T47D (cell line): Measurements from ENCODE around the gene PSAP.

ENCODE experiments used
- DNase-seq, 2 experiments: peaks; one replicate each; pipeline versions ENCODE4 v3.0.0 to v3.0.0-alpha.2; 2011 to 2012; ENCODE audit warnings: low read depth in 1 of 2, low spot score in 1 of 2
- JUND ChIP-seq: IDR thresholded peaks from 2 replicates; pipeline ENCODE4 v1.6.1; 2012; ENCODE audit warnings: low read depth
- in situ Hi-C: cut with HindIII; loops from 2 replicates; pipeline ENCODE4 v1.10.0; 2016; ENCODE audit warnings: low sequenced_read_pairs, low pct_unique_long_range_greater_than_20kb

The PSAP gene

DNA sequence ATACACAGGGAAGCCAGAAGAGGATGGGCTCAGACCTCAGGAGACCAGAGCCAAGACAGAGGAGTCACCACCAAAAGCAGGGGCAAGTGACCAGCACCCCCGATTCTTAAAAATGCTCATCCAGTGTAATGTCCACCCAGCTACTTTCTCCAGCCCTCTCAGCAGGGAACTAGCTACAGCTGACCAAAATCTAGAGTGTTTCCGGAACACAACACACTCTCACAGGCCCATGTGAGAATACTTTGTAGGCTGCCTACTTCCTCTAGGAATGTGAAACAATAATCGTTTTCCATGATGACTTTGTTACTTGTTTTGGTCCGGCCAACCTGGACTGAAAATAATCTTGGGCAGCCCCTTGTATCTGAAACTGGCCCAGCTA, 14.5 kb downstream of the PSAP start:
- in situ Hi-C loops, result no loop called here
- no peak for DNase-seq
- no peak for TF ChIP-seq JUND

DNA sequence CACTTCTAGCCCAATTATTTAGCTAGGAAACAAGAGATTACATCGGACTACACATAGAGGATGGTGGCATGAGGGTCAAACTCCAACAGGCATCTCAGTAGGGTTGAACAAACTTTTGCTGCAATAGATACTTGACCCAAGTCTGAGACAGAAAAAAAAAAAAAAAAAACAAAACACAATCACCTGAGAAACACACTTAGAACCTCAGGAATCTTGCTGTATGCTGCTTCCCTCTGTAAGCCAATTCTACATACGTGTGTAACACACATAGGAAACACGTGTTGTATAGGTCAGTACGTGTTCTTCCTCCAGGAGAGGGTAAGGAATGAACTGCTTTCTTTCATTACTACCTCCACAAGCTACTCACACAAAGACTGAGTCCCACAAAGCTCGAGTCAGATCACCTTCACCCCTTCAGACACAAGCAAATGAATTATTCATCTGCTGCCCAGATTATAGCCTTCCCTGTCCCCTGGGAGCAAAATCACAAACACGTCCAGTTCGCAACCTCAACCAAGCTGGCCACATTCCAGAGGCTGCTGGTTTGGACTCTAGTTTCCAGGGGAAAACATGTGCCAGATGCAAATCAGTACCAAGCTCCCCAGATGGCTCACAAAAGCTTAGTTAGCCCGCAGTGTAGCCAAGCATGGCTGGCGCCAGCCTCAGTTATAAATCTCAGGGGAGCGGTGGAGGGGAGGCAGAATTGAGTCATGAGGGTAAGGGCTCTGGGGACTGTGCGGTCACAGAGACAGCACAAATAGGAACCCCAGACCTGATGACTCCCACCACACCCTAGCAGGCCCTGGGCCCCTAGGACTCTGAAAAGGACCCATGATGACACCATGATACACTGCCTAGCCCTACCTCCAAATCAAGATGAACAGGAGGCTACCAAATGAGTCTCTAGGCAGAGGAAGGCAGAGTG, 15.1 kb downstream of the PSAP start:
- in situ Hi-C loops, result no loop called here
- no peak for TF ChIP-seq JUND
- DNase-seq, result no peak

DNA sequence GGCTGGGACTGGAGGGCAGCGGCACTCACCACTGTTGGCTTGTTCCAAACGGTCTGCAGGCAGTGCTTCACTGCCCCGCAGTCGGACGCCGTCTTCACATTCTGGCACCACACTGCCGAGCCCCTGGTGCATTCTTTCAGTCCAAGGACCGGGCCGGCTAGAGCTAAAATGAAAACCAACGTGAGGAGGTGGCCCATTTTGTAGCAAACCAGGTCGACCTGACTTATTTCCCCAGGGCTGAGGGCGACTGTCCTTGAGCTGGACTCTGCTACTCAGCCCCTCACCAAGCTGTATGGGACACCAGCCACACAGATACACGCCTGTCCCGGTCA, 16.7 kb downstream of the PSAP start:
- TF ChIP-seq JUND, result no peak
- in situ Hi-C loops, result no loop called here
- DNase-seq, result no peak

DNA sequence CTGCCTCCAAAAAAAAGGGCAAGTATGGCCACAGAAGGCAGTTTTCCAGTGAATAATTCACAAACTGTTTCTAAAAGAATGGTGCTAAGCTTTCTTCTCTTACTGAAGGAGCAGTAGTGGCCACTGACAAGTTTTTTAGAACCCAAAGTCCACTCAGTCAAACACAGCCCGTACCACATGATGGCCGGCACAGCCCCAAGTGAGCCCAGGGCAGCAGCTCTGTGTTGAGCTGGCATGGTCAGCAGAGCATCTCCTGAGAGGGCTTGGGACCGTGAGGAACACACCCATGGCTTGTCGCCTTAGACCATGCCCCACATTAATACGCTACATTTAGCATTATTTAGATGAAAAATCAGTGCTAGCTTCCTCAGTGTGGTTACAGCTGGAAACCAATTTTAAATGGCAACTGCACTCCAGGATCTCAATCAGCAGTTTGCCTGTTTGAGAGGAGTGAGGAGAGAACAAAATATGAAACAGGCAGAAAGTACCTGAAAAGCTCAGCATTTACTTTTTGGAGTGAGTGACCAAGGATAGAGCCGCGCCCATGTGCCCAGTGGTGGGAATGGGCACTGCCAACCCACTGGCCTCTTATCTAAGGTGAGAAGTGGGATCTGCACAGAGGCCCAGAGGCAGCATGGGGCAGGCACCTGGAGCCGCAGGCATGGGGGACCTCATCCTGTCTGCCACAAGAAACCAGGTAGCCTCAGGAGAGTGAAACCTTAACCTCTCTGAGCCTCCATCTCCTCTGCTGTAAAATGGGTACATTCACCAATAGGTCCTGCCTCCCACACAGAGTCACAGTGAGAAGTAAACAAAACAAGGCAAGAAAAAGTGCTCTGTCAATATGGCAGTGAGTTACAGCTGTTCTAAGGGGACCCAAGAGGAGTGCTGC, 17.4 kb downstream of the PSAP start:
- no peak for TF ChIP-seq JUND
- in situ Hi-C loops, result no loop called here
- no peak for DNase-seq

DNA sequence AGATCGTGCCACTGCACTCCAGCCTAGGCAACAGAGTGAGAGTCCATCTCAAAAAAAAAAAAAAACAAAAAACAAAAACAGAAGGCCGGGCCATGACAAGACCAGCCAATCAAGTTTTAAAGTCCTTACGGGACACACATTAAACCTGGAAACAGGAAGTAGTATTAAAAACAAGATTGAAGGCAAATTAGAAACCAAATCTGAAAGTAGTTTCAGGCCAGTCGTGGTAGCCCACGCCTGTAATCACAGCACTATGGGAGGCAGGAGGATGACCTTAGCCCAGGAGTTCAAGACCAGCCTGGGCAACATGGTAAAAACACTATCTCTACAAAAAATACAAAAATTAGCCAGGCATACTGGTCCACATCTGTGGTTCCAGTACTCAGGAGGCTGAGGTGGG, 18.1 kb downstream of the PSAP start:
- no peak for DNase-seq
- in situ Hi-C loops, result no loop called here

DNA sequence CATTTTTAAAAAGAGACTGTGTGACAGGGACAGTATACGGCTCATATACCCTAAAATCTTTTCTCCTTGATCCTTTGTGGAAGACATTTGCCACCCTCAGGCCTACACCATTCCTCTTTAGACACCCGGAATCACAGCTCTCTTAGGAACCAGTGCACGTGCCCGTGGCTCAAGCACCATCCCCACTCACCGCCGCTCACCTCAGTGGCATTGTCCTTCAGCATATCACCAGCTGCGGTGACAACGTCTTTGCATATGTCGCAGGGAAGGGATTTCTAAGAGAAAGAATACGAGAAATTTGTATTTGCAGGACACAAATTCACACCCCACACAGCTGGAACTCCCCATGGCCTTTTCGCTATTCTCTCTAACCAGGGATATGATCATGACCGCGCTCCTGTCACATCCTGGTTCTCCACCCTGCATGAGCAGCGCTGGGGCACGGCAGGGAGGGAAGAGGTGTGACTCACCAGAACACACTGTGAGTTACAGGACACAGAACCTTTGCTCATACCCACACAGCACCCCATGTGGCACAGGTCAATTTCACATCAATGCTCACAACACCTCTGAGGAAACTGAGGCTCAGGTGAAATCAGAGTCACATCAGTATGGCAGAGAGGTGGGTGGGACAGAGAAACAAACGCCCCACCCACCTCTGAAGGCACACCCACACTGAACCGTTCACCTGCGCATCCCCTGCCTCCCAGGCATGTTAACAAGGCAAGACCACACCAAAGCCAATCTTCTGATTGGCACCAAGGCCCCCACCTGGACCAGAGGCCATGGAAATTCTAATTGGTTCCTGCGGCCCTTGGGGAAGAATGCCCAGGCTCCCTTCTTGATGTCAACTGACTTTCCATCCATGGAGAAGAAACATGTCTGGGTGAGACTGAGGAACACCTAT, 19.2 kb downstream of the PSAP start:
- DNase-seq, result no peak
- in situ Hi-C loops, result no loop called here

More for the DNA sequence above, 18.1 kb downstream of the PSAP start:
- TF ChIP-seq JUND, result no peak

DNA sequence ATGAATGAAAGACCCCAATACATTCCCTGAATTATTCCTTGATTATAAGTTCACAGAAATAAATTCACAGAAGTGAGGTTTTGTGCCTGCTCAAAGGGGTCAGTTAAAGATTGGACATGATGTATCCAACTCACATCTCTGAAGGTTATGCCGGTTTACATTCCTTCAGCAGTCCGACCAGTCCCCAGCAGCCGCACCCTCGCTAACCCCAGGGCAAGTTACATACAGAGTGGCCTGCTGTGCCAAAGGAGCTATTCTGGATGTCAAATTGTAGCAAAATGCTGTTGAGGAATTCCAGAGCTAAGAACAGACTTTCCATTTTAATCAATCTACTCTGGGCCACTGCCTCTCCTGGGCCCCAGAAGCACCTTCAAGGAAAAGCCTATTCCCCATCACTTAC, 20.3 kb downstream of the PSAP start:
- no peak for TF ChIP-seq JUND
- DNase-seq, result peak in 1 of 2 experiments; percentile 56
- in situ Hi-C loops, result no loop called here

More for the DNA sequence above, 19.2 kb downstream of the PSAP start:
- TF ChIP-seq JUND, result no peak

DNA sequence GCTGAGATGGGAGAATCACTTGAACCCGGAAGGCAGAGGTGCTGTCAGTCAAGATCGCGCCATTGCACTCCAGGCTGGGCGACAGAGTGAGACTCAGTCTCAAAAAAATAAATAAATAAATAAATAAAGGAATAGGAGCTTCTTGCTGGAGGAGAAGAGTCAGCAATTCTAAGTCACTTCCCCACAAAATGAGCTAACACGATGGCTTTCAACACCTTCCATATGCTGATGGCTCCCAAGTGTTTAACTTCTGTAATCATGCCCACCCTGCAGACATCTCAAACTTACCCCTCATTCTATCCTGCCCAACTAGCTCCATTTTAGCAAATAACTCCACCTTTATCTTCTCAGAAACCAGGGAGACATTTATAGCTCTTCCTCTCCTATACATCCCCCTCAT, 21.2 kb downstream of the PSAP start:
- DNase-seq, result no peak
- TF ChIP-seq JUND, result no peak
- in situ Hi-C loops, result no loop called here

DNA sequence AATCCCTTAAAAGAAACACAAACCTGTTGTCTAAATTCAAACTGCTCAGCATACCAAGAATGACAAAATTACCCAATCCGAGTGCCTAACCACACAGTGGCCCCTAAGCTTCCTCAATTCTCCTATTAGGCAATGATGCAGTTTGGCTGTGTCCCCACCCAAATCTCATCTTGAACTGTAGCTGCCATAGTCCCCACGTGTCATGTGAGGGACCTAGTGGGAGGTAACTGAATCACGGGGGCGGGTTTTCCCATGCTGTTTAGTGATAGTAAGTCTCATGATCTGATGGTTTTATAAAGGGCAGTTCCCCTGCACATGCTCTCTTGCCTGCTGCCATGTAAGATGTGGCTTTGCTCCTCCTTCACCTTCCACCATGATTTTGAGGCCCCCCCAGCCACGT, 21.9 kb downstream of the PSAP start:
- DNase-seq, result no peak
- TF ChIP-seq JUND, result no peak
- in situ Hi-C loops, result no loop called here

DNA sequence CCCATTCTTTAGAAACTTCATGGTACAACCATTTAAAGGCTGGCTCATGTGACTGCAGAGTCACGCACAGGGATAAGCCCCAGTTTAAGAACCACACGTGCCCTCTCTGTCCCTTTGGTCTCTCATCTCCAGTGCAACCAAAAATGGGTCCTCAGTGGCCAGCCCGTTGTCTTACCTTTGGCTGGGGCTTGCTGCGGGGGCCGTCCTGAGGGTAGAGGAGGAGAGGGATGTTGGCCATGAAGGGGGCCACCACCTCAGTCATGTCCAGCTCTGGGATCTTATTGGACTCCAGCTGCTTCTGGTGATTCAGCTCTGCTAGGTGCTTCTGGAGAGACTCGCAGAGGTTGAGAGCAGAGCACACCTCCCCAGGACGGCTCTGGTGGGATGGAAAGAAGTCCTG, 22.3 kb downstream of the PSAP start:
- in situ Hi-C loops, result no loop called here
- DNase-seq, result no peak
- no peak for TF ChIP-seq JUND

DNA sequence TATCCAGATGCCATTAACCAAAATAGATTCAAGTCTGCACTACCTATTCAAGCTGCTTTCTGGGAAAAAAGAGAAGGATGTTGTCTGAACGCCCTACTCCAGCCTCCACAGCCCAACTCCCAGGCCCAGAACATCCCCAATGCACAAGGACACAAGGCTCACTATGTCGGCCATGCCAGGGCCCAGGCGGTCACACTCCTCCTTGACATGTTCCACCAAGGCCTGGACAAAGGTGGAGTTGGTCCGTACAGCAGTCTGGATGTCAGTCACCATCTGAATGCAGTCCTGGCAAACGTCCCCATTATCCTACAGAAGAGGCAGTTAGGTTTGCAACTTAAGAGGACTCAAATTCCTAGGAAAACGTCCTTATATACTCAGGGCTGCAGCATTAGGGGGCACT, 23.2 kb downstream of the PSAP start:
- no peak for DNase-seq
- no peak for TF ChIP-seq JUND
- in situ Hi-C loops, result no loop called here

DNA sequence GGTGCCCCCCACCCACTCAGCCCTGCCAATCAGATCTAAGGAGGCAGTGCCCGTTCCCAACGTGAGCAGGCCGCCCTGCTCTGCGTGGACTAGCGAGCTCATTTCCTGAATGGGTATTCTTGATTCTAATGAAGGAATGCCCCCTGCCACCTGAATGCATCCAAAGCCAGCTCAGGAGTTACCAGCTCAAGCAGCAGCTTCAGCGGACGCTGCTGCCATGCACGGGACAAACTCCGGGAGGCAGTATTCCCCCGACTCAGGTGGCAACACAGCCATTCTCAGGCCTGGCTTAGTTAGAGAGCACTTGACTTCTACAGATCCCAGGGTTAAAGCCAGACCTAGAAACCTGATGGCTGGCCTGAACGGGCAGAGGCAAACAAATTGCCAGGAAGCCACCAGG, 25.8 kb downstream of the PSAP start:
- TF ChIP-seq JUND, result no peak
- in situ Hi-C loops, result no loop called here
- no peak for DNase-seq

DNA sequence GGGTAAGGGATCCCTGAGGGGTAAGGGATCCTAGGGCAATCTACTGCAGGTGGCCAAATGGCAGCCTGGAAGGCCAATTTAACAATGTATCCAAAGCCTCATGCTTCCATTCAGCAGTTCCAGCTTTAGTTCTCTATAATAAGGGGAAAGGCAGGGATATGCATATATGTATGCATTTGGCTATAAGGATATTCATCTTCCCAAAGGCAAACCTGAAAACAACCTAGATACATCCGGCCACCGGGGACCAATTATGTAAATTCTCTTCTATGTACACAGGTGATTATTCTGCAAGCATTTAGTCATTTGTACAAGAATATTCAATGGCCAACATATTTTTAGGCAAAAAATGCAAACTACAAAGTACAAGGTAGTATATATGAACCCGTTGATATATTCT, 26.7 kb downstream of the PSAP start:
- no peak for TF ChIP-seq JUND
- in situ Hi-C loops, result no loop called here
- DNase-seq, result no peak
